Mesothelial cell of epicardium (in vitro differentiated cells): ENCODE measurements around the gene MCCD1. TPM values are rescaled to one million over a fixed set of nuclear protein-coding genes. Genes with fewer than 3 reads are reported as not detected.

Experiments used
- DNase-seq, 2 experiments: peaks; one replicate each; pipeline ENCODE4 v3.0.0; 2021; ENCODE audit warnings: low spot score in 2 of 2; ENCODE audit not compliant: unreplicated experiment in 2 of 2
- H3K27ac Mint-ChIP-seq: 2 replicates; pipeline ENCODE4 v1.8.0; 2021; ENCODE audit warnings: mixed read lengths
- H3K27me3 Mint-ChIP-seq: 2 replicates; pipeline ENCODE4 v1.8.0; 2021; ENCODE audit warnings: low read depth, mixed read lengths
- H3K36me3 Mint-ChIP-seq: 2 replicates; pipeline ENCODE4 v1.8.0; 2021; ENCODE audit warnings: mixed read lengths
- H3K4me1 Mint-ChIP-seq: 2 replicates; pipeline ENCODE4 v1.8.0; 2021; ENCODE audit warnings: mixed read lengths
- H3K4me3 Mint-ChIP-seq: 2 replicates; pipeline ENCODE4 v1.8.0; 2021; ENCODE audit warnings: mild to moderate bottlenecking, moderate library complexity, mixed read lengths
- H3K9me3 Mint-ChIP-seq: 2 replicates; pipeline ENCODE4 v1.8.0; 2021; ENCODE audit warnings: mixed read lengths
- total RNA-seq: library from RNA; stranded (reverse); gene quantifications from 3 replicates; pipeline ENCODE4 v1.2.1, GENCODE V29; 2021
- TF ChIP-seq, protein P1 (sequence below): fragments of 200-600 bp; sonication (generic); IDR thresholded peaks from one replicate; pipeline ENCODE4 v1.5.0; 2021; ENCODE audit warnings: antibody characterized with exemption; ENCODE audit not compliant: unreplicated experiment

MCCD1 gene
- total RNA-seq, 1 donor from 2014 or later: not detected

DNA sequence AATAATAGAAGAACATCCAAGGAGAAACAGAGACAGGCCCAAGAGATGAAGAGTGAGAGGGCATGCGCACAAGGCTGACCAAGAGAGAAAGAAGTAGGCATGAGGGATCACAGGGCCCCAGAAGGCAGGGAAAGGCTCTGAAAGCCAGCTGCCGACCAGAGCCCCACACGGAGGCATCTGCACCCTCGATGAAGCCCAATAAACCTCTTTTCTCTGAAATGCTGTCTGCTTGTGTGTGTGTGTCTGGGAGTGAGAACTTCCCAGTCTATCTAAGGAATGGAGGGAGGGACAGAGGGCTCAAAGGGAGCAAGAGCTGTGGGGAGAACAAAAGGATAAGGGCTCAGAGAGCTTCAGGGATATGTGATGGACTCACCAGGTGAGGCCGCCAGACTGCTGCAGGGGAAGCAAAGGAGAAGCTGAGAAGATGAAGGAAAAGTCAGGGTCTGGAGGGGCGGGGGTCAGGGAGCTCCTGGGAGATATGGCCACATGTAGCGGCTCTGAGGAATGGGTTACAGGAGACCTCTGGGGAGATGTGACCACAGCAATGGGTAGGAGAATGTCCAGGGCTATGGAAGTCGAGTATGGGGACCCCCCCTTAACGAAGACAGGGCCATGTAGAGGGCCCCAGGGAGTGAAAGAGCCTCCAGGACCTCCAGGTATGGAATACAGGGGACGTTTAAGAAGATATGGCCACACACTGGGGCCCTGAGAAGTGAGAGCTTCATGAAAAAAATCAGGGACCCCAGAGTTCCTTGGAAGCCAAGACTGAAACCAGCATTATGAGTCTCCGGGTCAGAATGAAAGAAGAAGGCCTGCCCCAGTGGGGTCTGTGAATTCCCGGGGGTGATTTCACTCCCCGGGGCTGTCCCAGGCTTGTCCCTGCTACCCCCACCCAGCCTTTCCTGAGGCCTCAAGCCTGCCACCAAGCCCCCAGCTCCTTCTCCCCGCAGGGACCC, 45.6 kb downstream of the MCCD1 start:
- TF ChIP-seq, protein P1, sequence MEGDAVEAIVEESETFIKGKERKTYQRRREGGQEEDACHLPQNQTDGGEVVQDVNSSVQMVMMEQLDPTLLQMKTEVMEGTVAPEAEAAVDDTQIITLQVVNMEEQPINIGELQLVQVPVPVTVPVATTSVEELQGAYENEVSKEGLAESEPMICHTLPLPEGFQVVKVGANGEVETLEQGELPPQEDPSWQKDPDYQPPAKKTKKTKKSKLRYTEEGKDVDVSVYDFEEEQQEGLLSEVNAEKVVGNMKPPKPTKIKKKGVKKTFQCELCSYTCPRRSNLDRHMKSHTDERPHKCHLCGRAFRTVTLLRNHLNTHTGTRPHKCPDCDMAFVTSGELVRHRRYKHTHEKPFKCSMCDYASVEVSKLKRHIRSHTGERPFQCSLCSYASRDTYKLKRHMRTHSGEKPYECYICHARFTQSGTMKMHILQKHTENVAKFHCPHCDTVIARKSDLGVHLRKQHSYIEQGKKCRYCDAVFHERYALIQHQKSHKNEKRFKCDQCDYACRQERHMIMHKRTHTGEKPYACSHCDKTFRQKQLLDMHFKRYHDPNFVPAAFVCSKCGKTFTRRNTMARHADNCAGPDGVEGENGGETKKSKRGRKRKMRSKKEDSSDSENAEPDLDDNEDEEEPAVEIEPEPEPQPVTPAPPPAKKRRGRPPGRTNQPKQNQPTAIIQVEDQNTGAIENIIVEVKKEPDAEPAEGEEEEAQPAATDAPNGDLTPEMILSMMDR: no peak
- Mint-ChIP-seq H3K4me3 (no peak overlapping the region), H3K4me1 (peaks cover 5% of the 10 kb centered on the region), H3K27me3 (no peaks in the 10 kb centered on the region), H3K36me3 (no peaks in the 10 kb centered on the region), H3K9me3 (no peaks in the 10 kb centered on the region), H3K27ac (no peak overlapping the region)
- no peak for DNase-seq

DNA sequence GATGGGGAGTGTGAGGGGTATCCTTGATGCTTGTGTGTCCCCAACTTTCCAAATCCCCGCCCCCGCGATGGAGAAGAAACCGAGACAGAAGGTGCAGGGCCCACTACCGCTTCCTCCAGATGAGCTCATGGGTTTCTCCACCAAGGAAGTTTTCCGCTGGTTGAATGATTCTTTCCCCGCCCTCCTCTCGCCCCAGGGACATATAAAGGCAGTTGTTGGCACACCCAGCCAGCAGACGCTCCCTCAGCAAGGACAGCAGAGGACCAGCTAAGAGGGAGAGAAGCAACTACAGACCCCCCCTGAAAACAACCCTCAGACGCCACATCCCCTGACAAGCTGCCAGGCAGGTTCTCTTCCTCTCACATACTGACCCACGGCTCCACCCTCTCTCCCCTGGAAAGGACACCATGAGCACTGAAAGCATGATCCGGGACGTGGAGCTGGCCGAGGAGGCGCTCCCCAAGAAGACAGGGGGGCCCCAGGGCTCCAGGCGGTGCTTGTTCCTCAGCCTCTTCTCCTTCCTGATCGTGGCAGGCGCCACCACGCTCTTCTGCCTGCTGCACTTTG, 46.7 kb downstream of the MCCD1 start, which contains the start of gene TNF:
TSS of gene TNF (plus strand) at position 231 of the 567 bp plus-strand sequence. CDS start at position 408, 177 bp downstream.
- no peaks in the 10 kb centered on the region for H3K9me3 Mint-ChIP-seq
- peaks cover 5% of the 10 kb centered on the region for H3K4me1 Mint-ChIP-seq
- no peak within 1 kb of the TSS for H3K27ac Mint-ChIP-seq
- no peak within 1 kb of the TSS for H3K4me3 Mint-ChIP-seq
- TF ChIP-seq, protein P1: no peak
- H3K36me3 Mint-ChIP-seq: no peaks in the 10 kb centered on the region
- H3K27me3 Mint-ChIP-seq: no peaks in the 10 kb centered on the region
- DNase-seq: no peak

DNA sequence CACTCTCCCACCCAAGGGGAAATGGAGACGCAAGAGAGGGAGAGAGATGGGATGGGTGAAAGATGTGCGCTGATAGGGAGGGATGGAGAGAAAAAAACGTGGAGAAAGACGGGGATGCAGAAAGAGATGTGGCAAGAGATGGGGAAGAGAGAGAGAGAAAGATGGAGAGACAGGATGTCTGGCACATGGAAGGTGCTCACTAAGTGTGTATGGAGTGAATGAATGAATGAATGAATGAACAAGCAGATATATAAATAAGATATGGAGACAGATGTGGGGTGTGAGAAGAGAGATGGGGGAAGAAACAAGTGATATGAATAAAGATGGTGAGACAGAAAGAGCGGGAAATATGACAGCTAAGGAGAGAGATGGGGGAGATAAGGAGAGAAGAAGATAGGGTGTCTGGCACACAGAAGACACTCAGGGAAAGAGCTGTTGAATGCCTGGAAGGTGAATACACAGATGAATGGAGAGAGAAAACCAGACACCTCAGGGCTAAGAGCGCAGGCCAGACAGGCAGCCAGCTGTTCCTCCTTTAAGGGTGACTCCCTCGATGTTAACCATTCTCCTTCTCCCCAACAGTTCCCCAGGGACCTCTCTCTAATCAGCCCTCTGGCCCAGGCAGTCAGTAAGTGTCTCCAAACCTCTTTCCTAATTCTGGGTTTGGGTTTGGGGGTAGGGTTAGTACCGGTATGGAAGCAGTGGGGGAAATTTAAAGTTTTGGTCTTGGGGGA, 47.4 kb downstream of the MCCD1 start:
- Mint-ChIP-seq H3K4me3 (no peak overlapping the region), H3K9me3 (no peaks in the 10 kb centered on the region), H3K27me3 (no peaks in the 10 kb centered on the region), H3K27ac (no peak overlapping the region), H3K4me1 (peaks cover 7% of the 10 kb centered on the region), H3K36me3 (no peaks in the 10 kb centered on the region)
- no peak for DNase-seq
- TF ChIP-seq, protein P1: no peak

DNA sequence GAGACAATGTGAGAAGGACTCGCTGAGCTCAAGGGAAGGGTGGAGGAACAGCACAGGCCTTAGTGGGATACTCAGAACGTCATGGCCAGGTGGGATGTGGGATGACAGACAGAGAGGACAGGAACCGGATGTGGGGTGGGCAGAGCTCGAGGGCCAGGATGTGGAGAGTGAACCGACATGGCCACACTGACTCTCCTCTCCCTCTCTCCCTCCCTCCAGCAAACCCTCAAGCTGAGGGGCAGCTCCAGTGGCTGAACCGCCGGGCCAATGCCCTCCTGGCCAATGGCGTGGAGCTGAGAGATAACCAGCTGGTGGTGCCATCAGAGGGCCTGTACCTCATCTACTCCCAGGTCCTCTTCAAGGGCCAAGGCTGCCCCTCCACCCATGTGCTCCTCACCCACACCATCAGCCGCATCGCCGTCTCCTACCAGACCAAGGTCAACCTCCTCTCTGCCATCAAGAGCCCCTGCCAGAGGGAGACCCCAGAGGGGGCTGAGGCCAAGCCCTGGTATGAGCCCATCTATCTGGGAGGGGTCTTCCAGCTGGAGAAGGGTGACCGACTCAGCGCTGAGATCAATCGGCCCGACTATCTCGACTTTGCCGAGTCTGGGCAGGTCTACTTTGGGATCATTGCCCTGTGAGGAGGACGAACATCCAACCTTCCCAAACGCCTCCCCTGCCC, 48.3 kb downstream of the MCCD1 start:
- peaks cover 16% of the 10 kb centered on the region for H3K4me1 Mint-ChIP-seq
- TF ChIP-seq, protein P1: no peak
- H3K27me3 Mint-ChIP-seq: peaks cover 2% of the 10 kb centered on the region
- H3K36me3 Mint-ChIP-seq: no peaks in the 10 kb centered on the region
- no peak overlapping the region for H3K4me3 Mint-ChIP-seq
- no peak overlapping the region for H3K27ac Mint-ChIP-seq
- H3K9me3 Mint-ChIP-seq: no peaks in the 10 kb centered on the region
- no peak for DNase-seq

DNA sequence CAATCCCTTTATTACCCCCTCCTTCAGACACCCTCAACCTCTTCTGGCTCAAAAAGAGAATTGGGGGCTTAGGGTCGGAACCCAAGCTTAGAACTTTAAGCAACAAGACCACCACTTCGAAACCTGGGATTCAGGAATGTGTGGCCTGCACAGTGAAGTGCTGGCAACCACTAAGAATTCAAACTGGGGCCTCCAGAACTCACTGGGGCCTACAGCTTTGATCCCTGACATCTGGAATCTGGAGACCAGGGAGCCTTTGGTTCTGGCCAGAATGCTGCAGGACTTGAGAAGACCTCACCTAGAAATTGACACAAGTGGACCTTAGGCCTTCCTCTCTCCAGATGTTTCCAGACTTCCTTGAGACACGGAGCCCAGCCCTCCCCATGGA, 48.8 kb downstream of the MCCD1 start:
- H3K9me3 Mint-ChIP-seq: no peaks in the 10 kb centered on the region
- TF ChIP-seq, protein P1: no peak
- no peaks in the 10 kb centered on the region for H3K36me3 Mint-ChIP-seq
- no peak for DNase-seq
- no peak overlapping the region for H3K4me3 Mint-ChIP-seq
- H3K27me3 Mint-ChIP-seq: peaks cover 2% of the 10 kb centered on the region
- H3K27ac Mint-ChIP-seq: no peak overlapping the region
- peaks cover 16% of the 10 kb centered on the region for H3K4me1 Mint-ChIP-seq
